K562 (cell line): ENCODE data around the gene GTF2I. TPM values are rescaled to one million over a fixed set of nuclear protein-coding genes. Genes with fewer than 3 reads are reported as not detected.

Source experiments
- ATAC-seq: fragments of 200-7000 bp; cut with Tn5 transposase; 3 replicates; pipeline ENCODE4 v1.9.1; 2020; ENCODE audit warnings: moderate library complexity
- BruUV-seq: library from RNA; stranded (reverse); fragments of 400-500 nt; replicated peaks from 2 replicates; lab custom pipeline; 2021; lab: Mats Ljungman, UMichigan
- CTCF ChIA-PET: fragments of 300-600 bp; formaldehyde crosslinking; extraction: SDS; loops from one replicate; lab custom pipeline; 2021; ENCODE audit warnings: low intra/inter-chr PET ratio; lab: Yijun Ruan, JAX
- POLR2A ChIA-PET: fragments of 300-600, 350-650 bp; sonication (Branson Sonifier 250); formaldehyde crosslinking; extraction: SDS; loops from one replicate; lab custom pipeline; 2021; ENCODE audit warnings: antibody characterized with exemption, inconsistent platforms; lab: Yijun Ruan, JAX
- DNase-seq, 4 experiments: peaks; one replicate each; pipeline versions ENCODE4 v3.0.0 to v3.0.0-alpha.2; 2011 to 2018; ENCODE audit warnings: low spot score in 3 of 4, mixed read lengths in 3 of 4; ENCODE audit errors: extremely low read depth in 1 of 4
- FAIRE-seq: peaks from 2 replicates; lab custom pipeline; 2011; peaks lifted over from hg19 to GRCh38; lab: Jason Lieb, UNC
- H2AFZ ChIP-seq: 2 replicates; pipeline ENCODE4 v1.6.0; 2011; ENCODE audit warnings: low read depth, low read length, control low read depth, inconsistent platforms
- H3K27ac ChIP-seq: fragments of 200-600 bp; 3 replicates; pipeline ENCODE4 v1.8.0; 2011; ENCODE audit warnings: low read depth, mild to moderate bottlenecking, control low read depth, inconsistent platforms, low read length, moderate library complexity, mixed read lengths; ENCODE audit errors: extremely low read depth
- H3K27me3 ChIP-seq, 2 experiments: fragments of 300-600 bp in 1 of 2; 2 replicates in 1 of 2; 3 replicates in 1 of 2; pipeline versions ENCODE4 v1.6.0 to v1.8.0; 2011; ENCODE audit warnings: inconsistent platforms in 2 of 2, low read length in 2 of 2, mild to moderate bottlenecking in 1 of 2, mixed read lengths in 1 of 2, moderate library complexity in 1 of 2; ENCODE audit not compliant: control insufficient read depth in 2 of 2, insufficient read depth in 2 of 2
- H3K36me3 ChIP-seq: fragments of 300-600 bp; 3 replicates; pipeline ENCODE4 v1.8.0; 2011; ENCODE audit warnings: mild to moderate bottlenecking, low read length, inconsistent platforms; ENCODE audit not compliant: control insufficient read depth, insufficient read depth
- H3K4me1 ChIP-seq, 2 experiments: fragments of 200-600 bp in 1 of 2; replicated peaks in 1 of 2; 2 replicates in 1 of 2; 3 replicates in 1 of 2; pipeline versions ENCODE4 v1.5.1 to v1.8.0; 2011; ENCODE audit warnings: inconsistent platforms in 2 of 2, low read length in 2 of 2, mild to moderate bottlenecking in 1 of 2, mixed read lengths in 1 of 2, moderate library complexity in 1 of 2; ENCODE audit not compliant: control insufficient read depth in 2 of 2, insufficient read depth in 2 of 2
- H3K4me2 ChIP-seq: 2 replicates; pipeline ENCODE4 v1.6.1; 2011; ENCODE audit warnings: low read length, control low read depth, inconsistent platforms, mixed read lengths; ENCODE audit not compliant: insufficient read depth
- H3K4me3 ChIP-seq: fragments of 200-600 bp; sonication (generic), shearing (Covaris generic); 2 replicates; pipeline ENCODE4 v1.5.1; 2016; ENCODE audit warnings: control low read depth, inconsistent platforms
- H3K79me2 ChIP-seq: fragments of 200-600 bp; 3 replicates; pipeline ENCODE4 v1.8.0; 2011; ENCODE audit warnings: low read length, inconsistent platforms; ENCODE audit not compliant: control insufficient read depth, insufficient read depth
- H3K9ac ChIP-seq, 2 experiments: 2 replicates each; pipeline versions ENCODE4 v1.6.0 to v1.6.1; 2011; ENCODE audit warnings: low read depth in 2 of 2, low read length in 2 of 2, control low read depth in 1 of 2, inconsistent platforms in 1 of 2, mild to moderate bottlenecking in 1 of 2, mixed read lengths in 1 of 2; ENCODE audit not compliant: insufficient read depth in 1 of 2
- H3K9me1 ChIP-seq: one replicate; pipeline ENCODE4 v1.6.0; 2011; ENCODE audit warnings: inconsistent platforms, mild to moderate bottlenecking, low read length, moderate library complexity; ENCODE audit not compliant: control insufficient read depth, insufficient read depth
- H3K9me3 ChIP-seq: replicated peaks from 2 replicates; pipeline ENCODE4 v1.5.1; 2011; ENCODE audit warnings: low read depth, low read length, inconsistent platforms; ENCODE audit not compliant: control insufficient read depth, insufficient read depth
- H4K20me1 ChIP-seq: replicated peaks from 2 replicates; pipeline ENCODE4 v1.6.1; 2011; ENCODE audit warnings: low read length, inconsistent platforms, mixed read lengths; ENCODE audit not compliant: control insufficient read depth, insufficient read depth
- CBFA2T2 ChIP-seq: fragments of 450-650 bp; conservative IDR thresholded peaks from 2 replicates; pipeline ENCODE4 v1.6.1; 2017; ENCODE audit warnings: mild to moderate bottlenecking
- NFIC ChIP-seq: fragments of 450-650 bp; IDR thresholded peaks from 2 replicates; pipeline ENCODE4 v1.6.1; 2017; ENCODE audit warnings: mild to moderate bottlenecking, inconsistent platforms
- RAD51 ChIP-seq: fragments of 450-650 bp; IDR thresholded peaks from 2 replicates; pipeline ENCODE4 v1.7.1; 2016; ENCODE audit warnings: low read depth, mild to moderate bottlenecking, borderline replicate concordance
- SETDB1 ChIP-seq: IDR thresholded peaks from one replicate; pipeline ENCODE4 v1.6.1; 2012; ENCODE audit warnings: low read length, control low read depth, inconsistent platforms
- SPI1 ChIP-seq: IDR thresholded peaks from 2 replicates; pipeline ENCODE4 v1.6.1; 2011; ENCODE audit warnings: low read depth, low read length, control low read depth, borderline replicate concordance
- TOE1 ChIP-seq, 2 experiments: fragments of 450-650 bp in 1 of 2; sonication (generic) in 1 of 2; formaldehyde crosslinking in 1 of 2; IDR thresholded peaks; 2 replicates each; pipeline versions ENCODE4 v1.7.1 to v1.8.0; 2016 to 2022; ENCODE audit warnings: borderline replicate concordance in 2 of 2, mild to moderate bottlenecking in 2 of 2, antibody characterized with exemption in 1 of 2, inconsistent platforms in 1 of 2, low read depth in 1 of 2, missing genetic modification reagents in 1 of 2, moderate library complexity in 1 of 2
- USF1 ChIP-seq: sonication (generic); formaldehyde crosslinking; IDR thresholded peaks from 2 replicates; pipeline ENCODE4 v1.9.0; 2022; ENCODE audit warnings: mild to moderate bottlenecking, missing genetic modification reagents
- USF2 ChIP-seq: sonication (generic); formaldehyde crosslinking; IDR thresholded peaks from 2 replicates; pipeline ENCODE4 v1.5.0; 2020; ENCODE audit warnings: missing genetic modification reagents
- WGBS: fragments of 100-300 bp; shearing (Covaris generic); methylation state at CpG from one replicate; pipeline ENCODE4 v1.1.6; 2016; ENCODE audit warnings: low coverage, mixed read lengths; ENCODE audit not compliant: insufficient coverage; ENCODE audit errors: missing lambda C conversion rate; 5-methylcytosine and 5-hydroxymethylcytosine counted together
- in situ Hi-C: fragments of 300-500 bp; cut with MboI; formaldehyde crosslinking; loops from 4 replicates; pipeline ENCODE4 v1.15.0; 2018; ENCODE audit warnings: inconsistent platforms, mixed read lengths
- intact Hi-C: fragments of 100-400 bp; cut with micrococcal nuclease; formaldehyde crosslinking; loops from 2 replicates; pipeline ENCODE4 v1.14.2; 2022
- polyA plus RNA-seq, 8 experiments: library from polyadenylated mRNA; depleted of rRNA in 4 of 8; stranded (reverse) in 5 of 8; unstranded in 3 of 8; fragments of >200 nt; fragmentation: Nextera tagmentation in 2 of 8; fragmentation: Illumina TruSeq in 1 of 8; extraction: Ambion mirVana in 2 of 8; extraction: Trizol in 1 of 8; gene quantifications; 2 replicates each; pipeline versions ENCODE4 v1.2.1 to v1.2.3, GENCODE V29; 2011 to 2014; ENCODE audit warnings: inconsistent platforms in 1 of 8, missing spikeins in 1 of 8
- total RNA-seq, 7 experiments: library from RNA; depleted of rRNA in 6 of 7; stranded (reverse); fragments of >200 nt in 6 of 7; fragmentation: Illumina TruSeq in 2 of 7; extraction: Trizol in 2 of 7; gene quantifications; 2 replicates each; pipeline versions ENCODE4 v1.2.1 to v1.2.3, GENCODE V29; 2011 to 2021; ENCODE audit warnings: low replicate concordance in 1 of 7
- TF ChIP-seq, protein P1 (sequence below): fragments of 450-650 bp; formaldehyde crosslinking; IDR thresholded peaks from 2 replicates; pipeline ENCODE4 v1.4.0; 2020; ENCODE audit warnings: mild to moderate bottlenecking, mixed read lengths

Gene GTF2I
- total and polyA plus RNA-seq, 9 of the 15 experiments (the other 6 are each of a cell fraction or from before 2014, with no cell fraction given), result 8.4 to 161 (median 90.0) TPM

GRCh38 chr7:74627661-74628411 lies 29.7 kb upstream of the GTF2I start:
- ChIA-PET CTCF (no interaction called here), POLR2A (interaction anchor here (1.1 kb wide), 1 partner anchor 13 kb away, joined by 3 read pairs; no protein-coding TSS in a partner anchor)
- Histone ChIP-seq H3K4me3 (no peak overlapping the region), H2AFZ (peak overlapping the region; percentile 71), H3K4me1 (peaks cover 0 to 2% of the 10 kb centered on the region in 2 experiments; a peak in 2 of 5 replicates), H3K4me2 (no peak overlapping the region), H3K79me2 (no peaks in the 10 kb centered on the region), H3K9me1 (no peaks in the 10 kb centered on the region), H3K9ac (peak overlapping the region in 1 of 2 experiments; percentile 53; a peak in 2 of 4 replicates), H3K36me3 (no peaks in the 10 kb centered on the region), H3K27me3 (peaks cover 0 to under 1% of the 10 kb centered on the region in 2 experiments; a peak in 1 of 5 replicates), H3K27ac (no peak overlapping the region), H4K20me1 (no peaks in the 10 kb centered on the region), H3K9me3 (no peaks in the 10 kb centered on the region)
- DNase-seq (no peak), FAIRE-seq (peak; percentile 6), ATAC-seq (peak; percentile 26; the same call in 1 of the 3 replicates)
- WGBS, result 57% methylated on average over 12 of the region's 12 CpGs
- in situ Hi-C loops (no loop called here), intact Hi-C loops (loop anchor here (5.0 kb wide), 1 partner anchor 79 kb away; no protein-coding TSS in a partner anchor)
- BruUV-seq, result no TSS peak
- peak; percentile 46; the same call in 1 of the 2 replicates for TF ChIP-seq USF1 (CRISPR knock-in tag)
- TF ChIP-seq USF2 (CRISPR knock-in tag), result peak; percentile 58
- TF ChIP-seq RAD51, result peak; percentile 89
- TF ChIP-seq CBFA2T2, result peak; percentile 50
- no peak for TF ChIP-seq NFIC
- TF ChIP-seq TOE1 (IDR thresholded peaks at IDR 0.05; ENCODE audit: borderline replicate concordance), result peak; percentile 73; the same call in 1 of the 2 replicates
- no peak for TF ChIP-seq TOE1 (CRISPR knock-in tag; IDR thresholded peaks at IDR 0.05; ENCODE audit: borderline replicate concordance, low read depth)
- TF ChIP-seq, protein P1, sequence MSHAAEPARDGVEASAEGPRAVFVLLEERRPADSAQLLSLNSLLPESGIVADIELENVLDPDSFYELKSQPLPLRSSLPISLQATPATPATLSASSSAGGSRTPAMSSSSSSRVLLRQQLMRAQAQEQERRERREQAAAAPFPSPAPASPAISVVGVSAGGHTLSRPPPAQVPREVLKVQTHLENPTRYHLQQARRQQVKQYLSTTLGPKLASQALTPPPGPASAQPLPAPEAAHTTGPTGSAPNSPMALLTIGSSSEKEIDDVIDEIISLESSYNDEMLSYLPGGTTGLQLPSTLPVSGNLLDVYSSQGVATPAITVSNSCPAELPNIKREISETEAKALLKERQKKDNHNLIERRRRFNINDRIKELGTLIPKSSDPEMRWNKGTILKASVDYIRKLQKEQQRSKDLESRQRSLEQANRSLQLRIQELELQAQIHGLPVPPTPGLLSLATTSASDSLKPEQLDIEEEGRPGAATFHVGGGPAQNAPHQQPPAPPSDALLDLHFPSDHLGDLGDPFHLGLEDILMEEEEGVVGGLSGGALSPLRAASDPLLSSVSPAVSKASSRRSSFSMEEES (CRISPR knock-in tag), result peak; percentile 88
- TF ChIP-seq SETDB1, result no peak
- TF ChIP-seq SPI1, result no peak
